Measurements from ENCODE around the gene DNMT3A. TPM values are rescaled to one million over a fixed set of nuclear protein-coding genes. Genes with fewer than 3 reads are reported as not detected.

DNMT3A gene
- total RNA-seq, 2 donors from 2014 or later = 17.7 to 24.3 TPM

DNA sequence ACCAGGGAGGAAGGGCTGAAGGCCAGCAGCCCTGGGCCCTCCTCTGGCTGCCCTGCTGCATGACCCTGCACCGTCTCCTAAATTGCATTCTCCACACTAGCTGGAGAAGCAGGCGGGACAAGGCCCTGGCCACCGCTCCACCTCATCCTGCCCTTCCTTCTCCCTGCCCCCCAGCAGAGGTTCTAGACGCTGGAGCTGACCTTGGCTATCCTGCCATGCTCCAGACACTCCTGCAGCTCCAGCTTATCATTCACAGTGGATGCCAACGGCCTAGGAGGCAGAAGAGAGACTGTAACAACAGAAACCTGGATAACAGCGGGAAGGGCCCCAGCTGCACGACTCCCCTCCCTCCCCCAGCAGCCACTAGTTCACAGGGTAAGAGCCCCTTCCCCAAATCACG lies 105.0 kb downstream of the DNMT3A start:
- Histone ChIP-seq H3K9me3 (no peaks in the 10 kb centered on the region), H3K4me3 (no peak overlapping the region), H3K27ac (no peak overlapping the region), H3K36me3 (peaks cover 63% of the 10 kb centered on the region), H3K4me1 (ENCODE audit: control insufficient read depth in 1 of 2, low read depth in 2 of 2) (no peaks in the 10 kb centered on the region), H3K27me3 (replicated peaks; ENCODE audit: insufficient read depth) (no peaks in the 10 kb centered on the region)
- ATAC-seq (ENCODE audit: insufficient number of reproducible peaks, low FRiP score, low read depth) (no peak), DNase-seq (ENCODE audit: low spot score) (no peak)
- TF ChIP-seq, protein P1, sequence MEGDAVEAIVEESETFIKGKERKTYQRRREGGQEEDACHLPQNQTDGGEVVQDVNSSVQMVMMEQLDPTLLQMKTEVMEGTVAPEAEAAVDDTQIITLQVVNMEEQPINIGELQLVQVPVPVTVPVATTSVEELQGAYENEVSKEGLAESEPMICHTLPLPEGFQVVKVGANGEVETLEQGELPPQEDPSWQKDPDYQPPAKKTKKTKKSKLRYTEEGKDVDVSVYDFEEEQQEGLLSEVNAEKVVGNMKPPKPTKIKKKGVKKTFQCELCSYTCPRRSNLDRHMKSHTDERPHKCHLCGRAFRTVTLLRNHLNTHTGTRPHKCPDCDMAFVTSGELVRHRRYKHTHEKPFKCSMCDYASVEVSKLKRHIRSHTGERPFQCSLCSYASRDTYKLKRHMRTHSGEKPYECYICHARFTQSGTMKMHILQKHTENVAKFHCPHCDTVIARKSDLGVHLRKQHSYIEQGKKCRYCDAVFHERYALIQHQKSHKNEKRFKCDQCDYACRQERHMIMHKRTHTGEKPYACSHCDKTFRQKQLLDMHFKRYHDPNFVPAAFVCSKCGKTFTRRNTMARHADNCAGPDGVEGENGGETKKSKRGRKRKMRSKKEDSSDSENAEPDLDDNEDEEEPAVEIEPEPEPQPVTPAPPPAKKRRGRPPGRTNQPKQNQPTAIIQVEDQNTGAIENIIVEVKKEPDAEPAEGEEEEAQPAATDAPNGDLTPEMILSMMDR (IDR thresholded peaks at IDR 0.05) = no peak

DNA sequence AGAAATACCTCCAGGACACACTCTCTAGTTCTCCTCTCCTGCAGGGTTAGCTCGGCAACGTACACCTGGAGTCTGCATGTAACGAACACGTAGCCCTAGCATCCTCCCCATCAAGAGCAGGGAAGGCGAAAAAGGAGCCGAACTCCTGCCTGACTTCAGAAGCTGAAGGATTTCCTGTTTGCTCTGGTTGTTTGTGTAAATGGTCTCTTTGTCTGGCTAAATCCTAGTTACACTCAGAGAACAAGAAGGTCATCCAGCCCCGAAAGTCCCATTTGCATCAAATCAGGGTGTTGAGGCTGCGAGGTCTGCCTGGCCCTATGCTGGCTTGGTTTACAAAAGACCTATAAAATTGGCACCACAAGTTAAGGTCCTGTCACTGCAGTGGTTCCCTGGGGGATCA lies 107.0 kb downstream of the DNMT3A start:
- no peak overlapping the region for H3K4me3 ChIP-seq
- peaks cover 2% of the 10 kb centered on the region in 2 donors for H3K4me1 ChIP-seq (ENCODE audit: control insufficient read depth in 1 of 2, low read depth in 2 of 2)
- H3K27me3 ChIP-seq (replicated peaks; ENCODE audit: insufficient read depth) = no peaks in the 10 kb centered on the region
- TF ChIP-seq, protein P1 (IDR thresholded peaks at IDR 0.05) = no peak
- H3K36me3 ChIP-seq = peaks cover 46% of the 10 kb centered on the region
- no peak overlapping the region for H3K27ac ChIP-seq
- no peaks in the 10 kb centered on the region for H3K9me3 ChIP-seq
- ATAC-seq (ENCODE audit: insufficient number of reproducible peaks, low FRiP score, low read depth) (no peak), DNase-seq (ENCODE audit: low spot score) (no peak)

DNA sequence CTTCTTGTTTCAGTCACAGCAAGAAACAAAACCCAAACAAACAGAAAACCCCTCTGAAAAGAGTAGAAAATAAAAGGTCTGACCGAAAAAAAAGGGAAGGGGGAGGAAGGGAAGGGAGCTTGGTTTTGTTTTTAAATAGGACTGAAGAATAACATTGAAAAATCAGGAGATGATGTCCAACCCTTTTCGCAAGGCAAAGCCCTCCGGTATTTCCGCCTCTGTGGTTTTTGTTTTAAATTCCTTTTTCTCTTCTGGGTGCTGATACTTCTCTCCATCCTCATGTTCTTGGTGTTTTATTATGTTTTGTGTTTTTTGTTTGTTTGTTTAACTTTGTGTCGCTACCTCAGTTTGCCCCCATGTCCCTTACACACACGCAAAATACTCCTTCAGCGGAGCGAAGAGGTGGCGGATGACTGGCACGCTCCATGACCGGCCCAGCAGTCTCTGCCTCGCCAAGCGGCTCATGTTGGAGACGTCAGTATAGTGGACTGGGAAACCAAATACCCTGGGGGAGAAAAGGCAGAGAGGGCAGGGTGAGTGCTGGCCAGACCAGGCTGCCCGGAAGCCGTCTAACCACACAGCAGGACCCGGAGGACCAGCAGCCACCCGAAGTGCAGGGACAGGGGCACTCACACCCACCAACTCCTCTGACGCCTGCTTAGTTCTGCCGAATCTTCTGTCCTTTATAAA lies 107.7 kb downstream of the DNMT3A start:
- Histone ChIP-seq H3K36me3 (peaks cover 41% of the 10 kb centered on the region), H3K4me3 (no peak overlapping the region), H3K4me1 (ENCODE audit: control insufficient read depth in 1 of 2, low read depth in 2 of 2) (peaks cover 6 to 8% of the 10 kb centered on the region in 2 donors), H3K27me3 (replicated peaks; ENCODE audit: insufficient read depth) (no peaks in the 10 kb centered on the region), H3K27ac (no peak overlapping the region), H3K9me3 (no peaks in the 10 kb centered on the region)
- DNase-seq (ENCODE audit: low spot score) = no peak
- TF ChIP-seq, protein P1 (IDR thresholded peaks at IDR 0.05) = no peak
- ATAC-seq (ENCODE audit: insufficient number of reproducible peaks, low FRiP score, low read depth) = no peak

DNA sequence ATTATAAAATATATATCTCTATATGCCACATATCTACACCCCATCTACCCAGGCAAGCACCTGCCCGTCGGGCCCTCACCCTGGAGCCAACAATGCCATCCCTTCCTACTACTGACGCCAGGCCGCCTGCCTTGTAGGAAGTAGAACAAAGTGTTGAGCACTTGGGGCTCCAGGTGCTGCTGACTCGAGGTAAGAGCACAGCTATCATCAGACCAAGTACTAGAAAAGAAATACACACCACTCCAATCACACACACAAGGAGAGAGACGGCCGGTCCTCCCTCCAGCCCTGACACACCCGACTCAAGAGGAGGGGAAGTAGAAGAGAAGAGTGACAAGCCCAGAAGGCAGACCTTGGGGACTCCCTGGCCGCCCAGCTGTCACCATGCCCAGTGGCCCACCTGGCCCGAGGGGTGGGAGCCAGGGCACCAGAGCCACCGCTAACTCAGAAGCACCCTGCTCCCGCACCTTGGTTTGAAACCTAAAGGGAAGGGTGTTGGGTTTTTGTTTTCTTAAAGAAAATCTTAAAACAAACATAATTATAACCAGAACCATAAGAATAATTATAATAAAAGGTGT lies 109.4 kb downstream of the DNMT3A start:
- TF ChIP-seq, protein P1 (IDR thresholded peaks at IDR 0.05) = no peak
- DNase-seq (ENCODE audit: low spot score) (no peak), ATAC-seq (ENCODE audit: insufficient number of reproducible peaks, low FRiP score, low read depth) (no peak)
- Histone ChIP-seq H3K27ac (no peak overlapping the region), H3K9me3 (no peaks in the 10 kb centered on the region), H3K4me3 (no peak overlapping the region), H3K4me1 (ENCODE audit: control insufficient read depth in 1 of 2, low read depth in 2 of 2) (peaks cover 12 to 17% of the 10 kb centered on the region in 2 donors), H3K27me3 (replicated peaks; ENCODE audit: insufficient read depth) (no peaks in the 10 kb centered on the region), H3K36me3 (peaks cover 31% of the 10 kb centered on the region)

DNA sequence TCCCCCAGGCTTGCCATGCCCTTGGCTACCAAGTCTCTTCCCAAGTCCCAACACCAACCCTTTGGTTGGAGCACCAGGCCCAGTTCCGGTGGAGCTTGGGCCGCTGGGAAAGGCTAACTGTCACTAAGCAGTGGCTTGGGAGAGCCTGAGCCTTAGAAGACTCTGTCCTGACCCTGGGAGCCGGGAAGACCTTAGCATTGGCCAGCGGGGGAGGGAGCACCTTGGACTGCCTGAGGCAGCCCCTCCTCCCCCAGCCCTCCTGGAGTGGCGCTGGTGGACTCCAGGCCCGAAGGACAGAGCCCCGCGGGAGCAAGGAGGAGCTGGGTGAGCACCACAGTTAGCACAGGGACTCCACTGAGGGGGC lies 110.8 kb downstream of the DNMT3A start:
- DNase-seq (ENCODE audit: low spot score) = no peak
- Histone ChIP-seq H3K4me3 (no peak overlapping the region), H3K27me3 (replicated peaks; ENCODE audit: insufficient read depth) (no peaks in the 10 kb centered on the region), H3K4me1 (ENCODE audit: control insufficient read depth in 1 of 2, low read depth in 2 of 2) (peaks cover 12 to 17% of the 10 kb centered on the region in 2 donors), H3K36me3 (peaks cover 24% of the 10 kb centered on the region), H3K27ac (no peak overlapping the region), H3K9me3 (no peaks in the 10 kb centered on the region)
- TF ChIP-seq, protein P1 (IDR thresholded peaks at IDR 0.05) = no peak
- ATAC-seq (ENCODE audit: insufficient number of reproducible peaks, low FRiP score, low read depth) = no peak

Measured in thoracic aorta (tissue), 2 donors.